Activated T-cell treated with anti-CD3 and anti-CD28 coated beads, Interleukin-2, amount 50 U/mL, for 24 hours (primary cell): ENCODE results near the gene TMEM231.
"Not testable (repeated sequence)": the region's sequence is repeated elsewhere in the genome, so short reads cannot be mapped to it uniquely, and the experiment has no call there.

Experiments
- DNase-seq: peaks from one replicate; pipeline ENCODE4 v3.0.0-alpha.2; 2020
- H3K27ac Mint-ChIP-seq: 2 replicates; pipeline ENCODE4 v1.8.0; 2020; ENCODE audit warnings: mild to moderate bottlenecking, mixed read lengths
- H3K27me3 Mint-ChIP-seq: 2 replicates; pipeline ENCODE4 v1.8.0; 2020; ENCODE audit warnings: mixed read lengths
- H3K36me3 Mint-ChIP-seq: 2 replicates; pipeline ENCODE4 v1.8.0; 2020; ENCODE audit warnings: low read depth, mixed read lengths
- H3K4me1 Mint-ChIP-seq: 2 replicates; pipeline ENCODE4 v1.8.0; 2020; ENCODE audit warnings: low read depth, mixed read lengths
- H3K4me3 Mint-ChIP-seq: 2 replicates; pipeline ENCODE4 v1.8.0; 2020; ENCODE audit warnings: mild to moderate bottlenecking, moderate library complexity, mixed read lengths
- H3K9me3 Mint-ChIP-seq: 2 replicates; pipeline ENCODE4 v1.8.0; 2020; ENCODE audit warnings: mixed read lengths

Gene TMEM231

DNA sequence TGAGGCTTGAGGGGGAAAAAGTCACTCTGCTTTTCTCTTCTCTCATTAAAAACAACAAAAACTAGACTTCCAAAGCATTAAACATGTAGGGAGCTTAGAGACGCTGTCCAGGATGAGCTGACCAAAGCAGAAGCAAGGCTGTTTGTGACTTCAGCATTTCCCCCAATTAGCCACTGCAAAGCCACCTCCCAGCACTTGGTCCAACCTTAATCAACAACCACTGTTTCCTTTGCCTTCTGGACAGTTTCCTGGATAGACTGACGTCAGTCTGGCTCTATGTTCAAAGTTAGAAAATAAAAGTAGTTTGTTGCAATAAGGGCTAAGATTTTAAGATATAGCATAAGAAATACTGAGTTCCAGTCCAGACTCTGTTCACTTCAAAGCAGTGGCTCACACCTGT, 3.1 kb downstream of the TMEM231 start:
- Mint-ChIP-seq H3K36me3 (peaks cover 2% of the 10 kb centered on the region), H3K27me3 (peaks cover 7% of the 10 kb centered on the region), H3K27ac (no peak overlapping the region), H3K4me3 (no peak overlapping the region), H3K9me3 (no peaks in the 10 kb centered on the region), H3K4me1 (peaks cover 16% of the 10 kb centered on the region)
- no peak for DNase-seq

- no peak for DNase-seq
- Mint-ChIP-seq H3K4me3 (no peak overlapping the region), H3K4me1 (peaks cover 8% of the 10 kb centered on the region), H3K27me3 (peaks cover 7% of the 10 kb centered on the region), H3K9me3 (no peaks in the 10 kb centered on the region), H3K36me3 (peaks cover under 1% of the 10 kb centered on the region), H3K27ac (no peak overlapping the region)
These were observed 5.8 kb downstream of the TMEM231 start for GRCh38 chr16:75550211-75550662.

DNA sequence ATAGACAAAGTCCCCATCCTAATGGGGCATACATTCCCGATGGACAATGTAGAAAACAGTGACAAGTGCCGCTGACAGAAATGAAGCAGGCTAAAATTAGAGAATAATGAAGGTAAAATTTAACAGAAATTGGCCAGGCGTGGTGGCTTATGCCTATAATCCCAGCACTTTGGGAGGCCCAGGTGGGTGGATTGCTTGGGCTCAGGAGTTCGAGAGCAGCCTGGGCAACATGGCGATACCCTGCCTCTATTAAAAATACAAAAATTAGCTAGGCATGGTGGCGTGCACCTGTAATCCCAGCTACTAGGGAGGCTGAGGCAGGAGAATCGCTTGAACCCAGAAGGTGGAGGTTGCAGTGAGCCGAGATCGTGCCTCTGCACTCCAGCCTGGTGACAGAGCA, 7.6 kb downstream of the TMEM231 start:
- not testable (repeated sequence) for H3K4me1 Mint-ChIP-seq, H3K27me3 Mint-ChIP-seq, H3K36me3 Mint-ChIP-seq

DNA sequence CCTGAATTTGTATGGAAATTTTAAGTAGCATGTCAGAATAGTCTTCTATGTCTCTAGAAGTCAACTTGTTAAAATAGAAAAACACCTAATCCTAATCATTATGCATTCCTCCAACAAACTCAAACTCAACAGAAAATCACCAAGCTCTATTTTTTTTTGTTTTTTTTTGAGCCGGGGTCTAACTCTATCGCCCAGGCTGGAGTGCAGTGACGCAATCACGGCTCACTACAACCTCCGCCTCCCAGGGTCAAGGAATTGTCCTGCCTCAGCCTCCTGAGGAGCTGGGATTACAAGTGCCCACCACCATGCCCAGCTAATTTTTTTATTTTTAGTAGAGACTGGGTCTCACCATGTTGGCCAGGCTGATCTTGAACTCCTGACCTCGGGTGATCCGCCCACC, 9.8 kb downstream of the TMEM231 start:
- DNase-seq = no peak
- Mint-ChIP-seq H3K27me3 (no peaks in the 10 kb centered on the region), H3K9me3 (no peaks in the 10 kb centered on the region), H3K4me3 (no peak overlapping the region), H3K27ac (no peak overlapping the region), H3K4me1 (peaks cover 3% of the 10 kb centered on the region), H3K36me3 (peaks cover 13% of the 10 kb centered on the region)

More for the DNA sequence above, 7.6 kb downstream of the TMEM231 start:
- DNase-seq, H3K27ac Mint-ChIP-seq, H3K4me3 Mint-ChIP-seq, H3K9me3 Mint-ChIP-seq: not testable (repeated sequence)

- not testable (repeated sequence) for DNase-seq, H3K4me1 Mint-ChIP-seq, H3K4me3 Mint-ChIP-seq, H3K27me3 Mint-ChIP-seq, H3K27ac Mint-ChIP-seq, H3K9me3 Mint-ChIP-seq
- peaks cover 14% of the 10 kb centered on the region for H3K36me3 Mint-ChIP-seq
These were observed 10.2 kb downstream of the TMEM231 start for GRCh38 chr16:75545879-75546278.

DNA sequence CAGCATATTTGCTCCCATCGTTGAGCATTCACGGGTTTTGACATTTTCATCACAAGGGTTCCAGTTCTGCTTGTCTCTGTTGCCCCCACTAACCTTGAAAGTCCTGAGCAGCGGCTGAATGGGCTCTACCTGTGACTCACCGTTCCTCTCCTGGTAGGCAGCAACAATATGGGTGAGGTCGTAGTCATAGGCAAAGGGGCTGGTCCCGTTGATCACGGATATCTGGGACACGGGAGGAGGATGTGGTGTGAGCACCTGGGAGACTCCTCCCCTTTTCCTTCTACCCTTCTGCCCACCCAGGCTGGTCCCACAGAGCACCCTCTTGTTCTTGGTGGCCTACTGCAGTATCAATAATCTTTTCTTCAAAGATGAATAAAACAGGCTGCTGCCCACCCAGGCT, 13.6 kb downstream of the TMEM231 start:
- not testable (repeated sequence) for H3K27me3 Mint-ChIP-seq, H3K27ac Mint-ChIP-seq, H3K4me3 Mint-ChIP-seq, H3K9me3 Mint-ChIP-seq, H3K4me1 Mint-ChIP-seq, DNase-seq
- H3K36me3 Mint-ChIP-seq = peaks cover 14% of the 10 kb centered on the region

GRCh38 chr16:75541236-75541635, 14.8 kb downstream of the TMEM231 start:
- H3K9me3 Mint-ChIP-seq = no peaks in the 10 kb centered on the region
- no peak overlapping the region for H3K27ac Mint-ChIP-seq
- H3K36me3 Mint-ChIP-seq = peaks cover 14% of the 10 kb centered on the region
- no peak for DNase-seq
- no peak overlapping the region for H3K4me3 Mint-ChIP-seq
- H3K4me1 Mint-ChIP-seq = peaks cover 2% of the 10 kb centered on the region
- H3K27me3 Mint-ChIP-seq = no peaks in the 10 kb centered on the region

DNA sequence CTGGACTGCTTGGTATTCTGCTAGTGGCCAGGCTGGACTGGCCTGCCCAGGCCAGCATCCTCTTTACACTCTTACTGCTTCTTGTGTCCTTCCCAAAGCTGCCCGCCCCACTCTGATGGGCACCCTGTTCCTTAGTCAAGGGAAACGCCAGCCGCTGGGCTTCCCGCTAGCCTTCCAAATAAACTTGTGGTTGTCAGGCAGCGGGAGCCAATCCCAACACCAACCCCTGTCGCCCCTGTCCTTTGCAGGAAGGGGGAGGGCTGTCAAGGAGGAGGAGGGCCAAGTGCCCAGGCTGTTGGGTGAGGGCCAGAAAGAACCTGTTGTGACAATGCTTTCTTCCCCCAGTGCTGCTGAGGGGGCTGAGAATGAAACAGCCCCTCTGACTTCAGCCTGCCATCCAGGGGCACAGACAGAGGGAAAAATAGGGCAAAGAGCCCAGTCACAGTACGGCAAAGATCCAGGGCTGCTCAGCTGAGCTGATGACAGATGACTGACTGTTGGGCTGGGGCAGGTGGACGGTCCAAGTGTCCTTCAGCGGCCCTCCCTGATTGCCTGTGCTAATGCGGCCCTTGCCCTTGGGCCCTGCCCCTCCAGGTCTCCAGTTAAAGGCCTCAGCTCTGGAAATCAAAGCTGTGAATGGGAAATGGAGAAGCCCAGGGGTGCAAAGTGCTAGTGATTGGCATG, 17.0 kb downstream of the TMEM231 start:
- H3K9me3 Mint-ChIP-seq, H3K4me1 Mint-ChIP-seq, H3K27me3 Mint-ChIP-seq, H3K27ac Mint-ChIP-seq, H3K4me3 Mint-ChIP-seq, H3K36me3 Mint-ChIP-seq, DNase-seq: not testable (repeated sequence)

GRCh38 chr16:75537776-75538175, 18.3 kb downstream of the TMEM231 start:
- no peaks in the 10 kb centered on the region for H3K9me3 Mint-ChIP-seq
- peaks cover 2% of the 10 kb centered on the region for H3K4me1 Mint-ChIP-seq
- DNase-seq = no peak
- no peak overlapping the region for H3K27ac Mint-ChIP-seq
- H3K36me3 Mint-ChIP-seq = peaks cover 6% of the 10 kb centered on the region
- no peak overlapping the region for H3K4me3 Mint-ChIP-seq
- H3K27me3 Mint-ChIP-seq = no peaks in the 10 kb centered on the region

- Mint-ChIP-seq H3K36me3 (no peaks in the 10 kb centered on the region), H3K9me3 (no peaks in the 10 kb centered on the region), H3K27ac (no peak within 1 kb of the TSS), H3K4me1 (peaks cover 2% of the 10 kb centered on the region), H3K27me3 (no peaks in the 10 kb centered on the region), H3K4me3 (no peak within 1 kb of the TSS)
- no peak for DNase-seq
These were observed 20.2 kb downstream of the TMEM231 start, which contains the start of gene CHST5 for GRCh38 chr16:75535901-75536300. CHST5 (minus strand) TSS chr16:75536108; CDS start chr16:75530384, 5,724 bp downstream.

GRCh38 chr16:75535211-75535843, 20.7 kb downstream of the TMEM231 start:
- Mint-ChIP-seq H3K36me3 (no peaks in the 10 kb centered on the region), H3K4me3 (no peak overlapping the region), H3K27ac (no peak overlapping the region), H3K4me1 (peaks cover under 1% of the 10 kb centered on the region), H3K9me3 (no peaks in the 10 kb centered on the region), H3K27me3 (no peaks in the 10 kb centered on the region)
- DNase-seq = no peak

DNA sequence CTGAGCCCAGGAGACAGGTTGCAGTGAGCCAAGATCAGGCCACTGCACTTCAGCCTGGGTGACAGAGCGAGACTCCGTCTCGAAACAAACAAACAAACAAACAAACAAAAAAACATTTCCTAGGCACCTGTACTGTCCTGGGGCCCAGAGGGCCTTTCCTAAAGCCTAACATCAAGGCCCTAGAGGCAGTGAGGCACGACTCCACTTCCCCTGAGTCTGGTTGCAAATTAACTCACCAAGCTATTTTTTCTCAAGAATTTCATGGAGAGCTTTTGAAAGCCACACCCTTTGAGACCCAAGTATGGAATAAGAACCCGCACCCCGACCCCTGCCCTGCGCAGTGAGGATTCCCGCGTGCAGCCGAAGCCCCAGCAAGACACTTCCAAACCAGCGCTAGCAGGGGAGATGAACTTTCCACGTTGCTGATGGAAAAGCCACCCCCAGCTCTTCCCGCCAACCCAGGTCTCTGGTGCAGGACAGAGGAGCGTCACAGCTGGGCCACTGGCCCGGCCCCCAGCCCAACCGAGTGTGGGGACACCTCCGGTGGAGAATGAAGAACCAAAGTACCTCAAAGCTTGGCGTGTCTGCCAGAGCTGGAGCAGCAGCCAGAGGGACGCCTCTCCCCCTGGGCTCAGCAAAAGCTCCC, 21.4 kb downstream of the TMEM231 start:
- no peak for DNase-seq
- H3K27ac Mint-ChIP-seq = no peak overlapping the region
- no peak overlapping the region for H3K4me3 Mint-ChIP-seq
- no peaks in the 10 kb centered on the region for H3K36me3 Mint-ChIP-seq
- H3K27me3 Mint-ChIP-seq = no peaks in the 10 kb centered on the region
- no peaks in the 10 kb centered on the region for H3K4me1 Mint-ChIP-seq
- no peaks in the 10 kb centered on the region for H3K9me3 Mint-ChIP-seq

DNA sequence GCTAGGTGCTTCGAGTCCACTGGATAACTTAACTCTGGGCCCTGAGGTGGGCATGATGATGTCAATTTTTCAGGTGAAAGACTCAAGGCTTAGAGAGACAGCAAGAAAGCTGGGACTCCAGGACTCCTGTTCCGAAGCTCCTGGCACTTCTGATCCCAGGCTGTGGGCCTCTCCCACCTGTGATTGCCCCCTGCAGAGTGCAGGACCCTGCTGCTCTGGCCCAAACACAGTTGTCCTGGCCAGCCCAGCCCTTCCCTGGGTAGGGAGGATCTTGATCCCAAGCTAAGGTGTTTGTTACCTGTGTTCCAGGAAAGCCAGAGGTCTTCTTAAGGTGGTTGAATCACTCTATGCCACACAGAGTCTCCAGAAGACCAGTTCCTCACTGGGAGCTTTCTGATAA, 23.3 kb downstream of the TMEM231 start:
- H3K36me3 Mint-ChIP-seq = no peaks in the 10 kb centered on the region
- H3K27ac Mint-ChIP-seq = no peak overlapping the region

DNA sequence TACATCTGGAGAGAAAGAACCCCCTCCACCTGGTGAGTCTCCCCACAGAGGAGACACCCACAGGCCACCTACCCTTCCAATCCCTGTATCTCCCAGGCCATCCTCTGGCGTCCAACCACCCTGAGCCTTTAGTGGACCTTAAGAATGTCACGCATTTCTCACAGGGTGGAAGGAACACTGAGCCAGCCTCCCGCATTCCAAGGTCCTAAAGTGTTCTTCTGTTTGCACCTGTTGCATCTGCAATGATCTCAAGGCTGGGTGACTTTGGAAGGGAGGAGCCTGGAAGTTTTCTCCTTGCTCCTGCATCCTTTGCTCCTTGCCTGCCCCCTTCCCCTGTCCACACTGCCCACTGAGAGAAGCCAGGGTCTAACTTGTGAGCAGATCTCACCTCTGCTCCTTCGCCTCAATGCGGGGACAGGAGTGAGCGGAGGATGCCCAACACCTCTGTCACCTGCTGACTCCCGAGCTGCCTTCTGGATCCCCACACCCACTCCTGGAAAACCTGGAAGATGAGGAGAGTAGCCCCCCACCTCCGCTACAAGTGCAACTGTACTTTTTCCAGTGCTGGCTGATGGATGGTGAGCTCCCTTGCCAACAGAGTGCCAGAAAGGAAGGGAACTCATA, 23.8 kb downstream of the TMEM231 start:
- Mint-ChIP-seq H3K27me3 (no peaks in the 10 kb centered on the region), H3K27ac (no peak overlapping the region), H3K4me1 (no peaks in the 10 kb centered on the region), H3K4me3 (no peak overlapping the region), H3K9me3 (no peaks in the 10 kb centered on the region), H3K36me3 (no peaks in the 10 kb centered on the region)
- DNase-seq = no peak

More for the DNA sequence above, 23.3 kb downstream of the TMEM231 start:
- Mint-ChIP-seq H3K27me3 (no peaks in the 10 kb centered on the region), H3K4me1 (no peaks in the 10 kb centered on the region), H3K4me3 (no peak overlapping the region), H3K9me3 (no peaks in the 10 kb centered on the region)
- DNase-seq = no peak

GRCh38 chr16:75529959-75530358, 26.1 kb downstream of the TMEM231 start:
- H3K9me3 Mint-ChIP-seq = no peaks in the 10 kb centered on the region
- no peaks in the 10 kb centered on the region for H3K36me3 Mint-ChIP-seq

More at GRCh38 chr16:75529959-75530358, 26.1 kb downstream of the TMEM231 start:
- no peaks in the 10 kb centered on the region for H3K27me3 Mint-ChIP-seq
- DNase-seq = no peak
- H3K4me1 Mint-ChIP-seq = no peaks in the 10 kb centered on the region
- no peak overlapping the region for H3K4me3 Mint-ChIP-seq
- no peak overlapping the region for H3K27ac Mint-ChIP-seq
